Erythroblast (primary cell): ENCODE data around the gene DAGLA.
"Not testable (repeated sequence)": the region's sequence is repeated elsewhere in the genome, so short reads cannot be mapped to it uniquely, and the experiment has no call there.

Experiments used
- DNase-seq, 2 experiments: peaks; one replicate each; lab custom pipeline; 2025; lab: John Stamatoyannopoulos, UW
- GATA1 ChIP-seq: IDR thresholded peaks from 2 replicates; pipeline ENCODE4 v1.6.1; 2011; ENCODE audit warnings: low read depth, mild to moderate bottlenecking, control low read depth, low read length, moderate library complexity
- POLR2A ChIP-seq: IDR thresholded peaks from 2 replicates; pipeline ENCODE4 v1.6.1; 2011; ENCODE audit warnings: mild to moderate bottlenecking, low read length

DAGLA gene

GRCh38 chr11:61652135-61652534 is 28.1 kb upstream of the DAGLA start:
- DNase-seq = no peak
- TF ChIP-seq GATA1 (no peak), POLR2A (no peak)

- TF ChIP-seq POLR2A (no peak), GATA1 (no peak)
- no peak for DNase-seq
Observed at GRCh38 chr11:61654397-61654829, 25.8 kb upstream of the DAGLA start.

DNA sequence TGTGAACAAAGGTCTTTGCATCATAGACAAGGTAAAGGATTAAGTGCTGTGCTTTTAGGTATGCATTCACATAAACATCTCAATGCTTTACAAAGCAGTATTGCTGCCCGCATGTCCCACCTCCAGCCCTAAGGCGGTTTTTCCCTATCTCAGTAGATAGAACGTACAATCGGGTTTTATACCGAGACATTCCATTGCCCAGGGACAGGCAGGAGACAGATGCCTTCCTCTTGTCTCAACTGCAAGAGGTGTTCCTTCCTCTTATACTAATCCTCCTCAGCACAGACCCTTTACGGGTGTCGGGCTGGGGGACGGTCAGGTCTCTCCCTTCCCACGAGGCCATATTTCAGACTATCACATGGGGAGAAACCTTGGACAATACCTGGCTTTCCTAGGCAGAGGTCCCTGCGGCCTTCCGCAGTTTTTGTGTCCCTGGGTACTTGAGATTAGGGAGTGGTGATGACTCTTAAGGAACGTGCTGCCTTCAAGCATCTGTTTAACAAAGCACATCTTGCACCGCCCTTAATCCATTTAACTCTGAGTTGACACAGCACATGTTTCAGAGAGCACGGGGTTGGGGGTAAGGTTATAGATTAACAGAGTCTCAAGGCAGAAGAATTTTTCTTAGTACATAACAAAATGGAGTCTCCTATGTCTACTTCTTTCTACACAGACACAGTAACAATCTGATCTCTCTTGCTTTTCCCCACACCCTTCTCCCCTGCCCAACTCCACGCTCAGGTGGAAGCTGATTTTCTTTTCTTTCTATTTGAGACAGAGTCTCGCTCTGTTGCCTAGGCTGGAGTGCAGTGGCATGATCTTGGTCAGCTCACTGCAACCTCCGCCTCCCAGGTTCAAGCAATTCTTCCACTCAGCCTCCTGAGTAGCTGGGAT is 24.7 kb upstream of the DAGLA start:
- not testable (repeated sequence) for DNase-seq

GRCh38 chr11:61656347-61657077 is 23.7 kb upstream of the DAGLA start:
- TF ChIP-seq GATA1 = no peak
- TF ChIP-seq POLR2A = no peak
- no peak for DNase-seq

DNA sequence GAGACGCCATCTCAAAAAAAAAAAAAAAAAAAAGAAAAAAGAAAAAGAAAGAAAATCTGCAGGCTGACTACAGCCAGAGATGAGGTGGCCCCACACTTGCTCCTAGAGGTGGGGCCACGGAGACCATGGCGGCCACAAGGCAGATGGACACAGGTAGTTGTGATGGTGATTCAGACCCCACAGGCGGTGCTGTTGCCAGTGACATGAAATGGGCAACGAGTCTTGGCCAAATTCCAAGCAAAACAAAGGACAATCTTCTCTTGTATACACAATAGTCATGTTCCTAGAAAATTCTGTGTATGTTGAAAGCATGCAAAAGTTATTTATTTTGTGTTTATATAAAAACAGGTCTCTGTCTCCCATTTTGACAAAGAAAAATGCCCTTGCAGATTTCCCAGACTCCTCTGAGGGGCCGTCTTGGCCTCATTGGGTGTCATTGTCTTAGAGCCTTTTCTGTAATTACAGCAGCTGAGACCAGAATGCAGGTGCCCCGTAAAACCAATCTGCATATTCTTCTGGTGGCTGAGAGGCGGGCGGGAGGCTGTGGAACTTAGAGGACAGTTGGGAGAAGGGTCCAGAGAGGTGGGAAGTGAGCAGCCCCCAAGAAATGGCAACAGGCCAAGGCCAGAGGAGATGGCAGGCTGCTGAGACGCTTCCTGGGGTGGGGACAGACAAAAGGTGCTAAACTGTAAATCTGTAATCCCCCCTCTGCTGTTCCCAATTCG is 22.5 kb upstream of the DAGLA start:
- TF ChIP-seq POLR2A (no peak), GATA1 (no peak)
- no peak for DNase-seq

DNA sequence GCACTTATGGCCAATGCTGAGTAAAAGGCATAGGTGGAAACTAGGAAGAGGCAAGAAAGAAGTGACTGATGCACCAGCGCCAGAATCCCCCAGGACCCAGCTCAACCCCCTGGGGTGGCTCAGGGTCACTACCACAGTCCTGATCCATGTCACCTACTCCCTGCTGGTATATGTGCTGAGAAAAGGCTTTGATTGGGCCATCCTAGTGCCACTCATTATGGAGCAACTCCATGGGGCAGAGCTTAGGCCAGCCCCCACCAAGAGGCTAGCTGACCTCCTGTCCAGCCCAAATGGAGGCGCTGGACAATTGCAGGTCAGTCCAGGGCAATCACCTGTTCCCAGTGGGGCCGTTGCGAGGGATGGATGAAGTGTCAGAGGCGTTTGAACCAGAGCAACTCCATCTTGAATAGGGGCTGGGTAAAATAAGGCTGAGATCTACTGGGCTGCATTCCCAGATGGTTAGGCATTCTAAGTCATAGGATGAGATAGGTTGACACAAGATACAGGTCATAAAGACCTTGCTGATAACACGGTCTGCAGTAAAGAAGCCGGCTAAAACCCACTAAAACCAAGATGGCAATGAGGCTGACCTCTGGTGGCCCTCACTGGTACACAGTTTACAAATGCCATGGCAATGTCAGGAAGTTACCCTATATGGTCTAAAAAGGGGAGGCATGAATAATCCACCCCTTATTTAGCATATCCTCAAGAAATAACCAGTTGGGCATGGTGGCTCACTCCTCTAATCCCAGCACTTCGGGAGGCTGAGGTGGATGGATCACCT is 20.6 kb upstream of the DAGLA start:
- TF ChIP-seq GATA1 (no peak), POLR2A (no peak)
- no peak for DNase-seq

DNA sequence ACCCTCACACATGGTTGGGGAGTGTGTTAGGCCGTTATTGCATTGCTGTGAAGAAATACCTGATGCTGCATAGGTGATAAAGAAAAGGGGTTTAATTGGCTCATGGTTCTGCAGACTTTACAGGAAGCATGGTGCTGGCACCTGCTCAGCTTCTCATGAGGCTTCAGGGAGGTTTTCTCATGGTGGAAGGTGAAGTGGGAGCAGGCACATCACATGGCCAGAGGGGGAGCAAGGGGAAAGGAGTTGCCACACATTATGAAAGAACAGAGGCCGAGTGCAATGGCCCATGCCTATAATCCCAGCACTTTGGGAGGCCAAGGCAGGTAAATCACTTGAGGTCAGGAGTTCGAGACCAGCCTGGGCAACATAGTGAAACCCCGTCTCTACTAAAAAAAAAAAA is 19.2 kb upstream of the DAGLA start:
- not testable (repeated sequence) for DNase-seq

GRCh38 chr11:61666684-61667297 is 13.4 kb upstream of the DAGLA start:
- TF ChIP-seq POLR2A (no peak), GATA1 (no peak)
- peak in 1 of 2 experiments; percentile 21 for DNase-seq

DNA sequence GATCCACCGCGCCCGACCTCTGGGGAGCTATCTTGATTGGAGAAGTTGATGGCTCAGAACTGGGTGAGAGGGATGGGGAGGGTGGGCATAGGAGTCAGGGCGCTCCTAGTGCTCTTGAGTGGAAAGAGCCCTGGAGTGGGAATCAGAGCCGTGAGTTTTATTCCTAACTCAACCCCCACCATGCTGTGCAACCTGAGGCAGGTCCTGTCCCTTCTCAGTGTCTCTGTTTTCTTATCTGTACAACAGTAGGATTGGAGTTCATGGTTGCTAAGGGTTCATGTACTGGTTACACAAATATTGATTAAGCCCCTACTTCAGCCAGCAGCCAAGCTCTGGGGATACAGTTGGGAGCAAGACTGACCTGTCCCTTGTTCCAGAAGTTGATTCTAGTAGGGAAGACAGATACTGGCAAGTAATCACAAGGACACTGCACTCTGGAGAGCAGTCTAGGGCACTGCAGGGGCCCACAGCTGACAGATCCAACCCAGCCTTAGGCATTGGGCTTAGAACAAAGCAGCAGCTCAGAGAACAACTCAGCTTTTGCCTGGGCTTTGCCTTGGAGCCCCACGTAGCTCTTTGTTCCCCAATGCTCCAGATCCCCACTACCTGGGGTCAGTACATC is 12.4 kb upstream of the DAGLA start:
- no peak for DNase-seq
- TF ChIP-seq POLR2A (no peak), GATA1 (no peak)

DNA sequence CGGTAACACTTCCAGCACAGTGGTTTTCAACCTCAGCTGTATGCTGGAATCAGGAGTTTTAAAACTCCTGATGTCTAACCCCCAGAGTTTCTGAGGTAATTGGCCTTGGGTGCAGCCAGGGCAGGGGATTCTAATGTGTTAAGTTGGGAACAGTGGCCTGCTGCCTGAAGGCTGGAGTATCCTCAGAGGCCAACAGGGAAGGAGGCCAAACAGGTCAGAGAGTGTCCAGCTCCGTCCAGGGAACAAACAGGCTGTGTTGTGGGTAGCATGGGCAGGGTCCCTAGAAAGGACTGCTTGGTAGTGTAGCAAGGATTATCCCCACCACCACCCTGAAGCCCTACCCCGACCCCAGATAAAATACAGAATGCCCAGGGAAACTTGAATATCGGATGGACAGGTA is 10.8 kb upstream of the DAGLA start:
- TF ChIP-seq POLR2A (no peak), GATA1 (no peak)
- no peak for DNase-seq

DNA sequence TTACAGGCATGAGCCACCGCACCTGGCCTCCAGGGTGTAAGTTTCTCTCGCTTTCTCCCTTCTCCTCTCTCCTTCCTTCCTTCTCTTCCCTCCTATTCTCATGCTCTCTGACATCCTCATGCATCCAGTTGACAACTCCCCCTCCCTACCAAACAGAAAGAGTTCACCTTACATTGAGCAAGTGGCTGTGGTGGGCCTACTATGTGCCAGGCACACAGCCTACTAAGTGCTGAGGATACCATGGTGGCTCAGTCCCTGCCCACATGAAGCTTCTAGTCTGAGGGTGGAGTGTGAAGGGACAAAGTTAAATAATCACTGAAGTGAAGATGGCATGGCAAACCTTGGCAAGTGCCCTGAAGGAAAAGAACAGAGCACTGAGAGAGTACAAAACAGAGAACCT is 9.6 kb upstream of the DAGLA start:
- DNase-seq = no peak
- no peak for TF ChIP-seq GATA1
- TF ChIP-seq POLR2A = no peak

DNA sequence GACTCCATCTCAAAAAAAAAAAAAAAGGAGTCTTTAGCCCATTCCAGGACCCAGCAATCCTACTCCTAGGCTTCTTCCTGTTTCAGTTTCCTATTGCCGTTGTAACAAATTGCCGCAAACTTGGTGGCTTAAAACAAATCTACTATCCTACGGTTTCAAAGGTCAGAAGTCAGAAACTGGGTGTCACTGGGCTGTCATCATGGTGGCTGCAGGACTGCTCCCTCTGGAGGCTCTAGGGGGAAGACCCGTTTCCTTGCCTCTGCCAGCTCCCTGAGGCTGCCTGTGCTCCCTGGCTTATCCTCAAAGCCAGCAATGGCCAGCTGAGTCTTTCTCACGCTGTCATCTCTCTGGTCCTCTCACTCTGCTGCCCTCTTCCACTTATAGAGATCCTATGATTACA is 8.7 kb upstream of the DAGLA start:
- TF ChIP-seq GATA1 (no peak), POLR2A (no peak)
- peak; percentile 18 to 20 for DNase-seq

GRCh38 chr11:61673946-61674467 is 6.2 kb upstream of the DAGLA start:
- DNase-seq = not testable (repeated sequence)
